HG03469 (cell line): Measurements from ENCODE around the gene RPL13.

Experiments used
- ATAC-seq: cut with Tn5 transposase; IDR thresholded peaks from one replicate; pipeline ENCODE4 v1.9.1; 2021; ENCODE audit warnings: mild to moderate bottlenecking, moderate library complexity, moderate number of reproducible peaks; ENCODE audit not compliant: unreplicated experiment

The RPL13 gene

DNA sequence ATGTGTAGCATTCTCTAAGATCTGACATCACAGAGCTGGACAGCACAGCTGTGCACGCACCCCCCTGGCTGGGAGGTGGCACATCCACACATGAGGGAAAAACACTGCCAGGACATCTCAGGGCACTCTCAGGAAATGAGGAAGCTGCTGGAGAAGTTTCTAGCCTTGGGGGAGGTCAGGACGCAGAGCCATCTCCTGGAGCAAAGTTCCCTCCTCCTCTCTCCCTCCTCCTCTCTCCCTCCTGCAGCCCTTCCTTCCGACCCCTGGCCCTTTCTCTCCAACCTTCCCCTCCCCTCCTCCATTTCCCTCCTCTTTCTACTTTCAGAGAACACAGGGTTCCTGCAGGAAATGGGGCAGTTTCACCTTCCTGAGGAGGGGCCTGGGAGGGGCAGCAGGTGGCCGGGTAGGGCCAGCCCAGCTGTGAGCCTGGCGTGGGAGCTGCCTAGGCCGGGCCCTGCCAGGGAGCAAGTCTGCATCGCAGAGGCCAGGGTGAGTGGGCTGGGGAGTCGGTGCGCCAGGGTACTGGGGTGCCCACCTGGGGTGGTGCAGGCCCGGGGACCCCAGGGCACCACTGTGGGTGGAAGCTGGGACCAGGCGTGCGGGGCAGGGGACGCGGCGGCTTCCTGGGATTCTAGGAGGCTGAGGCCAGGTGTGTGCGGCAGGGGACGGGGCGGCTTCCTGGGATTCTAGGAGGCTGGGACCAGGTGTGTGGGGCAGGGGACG lies 52.9 kb downstream of the RPL13 start, which contains the start of gene DPEP1:
Gene DPEP1, plus strand, starts transcription at position 412 of the 723 bp plus-strand sequence. CDS start 16,769 bp downstream, outside the sequence.
- ATAC-seq = no peak

DNA sequence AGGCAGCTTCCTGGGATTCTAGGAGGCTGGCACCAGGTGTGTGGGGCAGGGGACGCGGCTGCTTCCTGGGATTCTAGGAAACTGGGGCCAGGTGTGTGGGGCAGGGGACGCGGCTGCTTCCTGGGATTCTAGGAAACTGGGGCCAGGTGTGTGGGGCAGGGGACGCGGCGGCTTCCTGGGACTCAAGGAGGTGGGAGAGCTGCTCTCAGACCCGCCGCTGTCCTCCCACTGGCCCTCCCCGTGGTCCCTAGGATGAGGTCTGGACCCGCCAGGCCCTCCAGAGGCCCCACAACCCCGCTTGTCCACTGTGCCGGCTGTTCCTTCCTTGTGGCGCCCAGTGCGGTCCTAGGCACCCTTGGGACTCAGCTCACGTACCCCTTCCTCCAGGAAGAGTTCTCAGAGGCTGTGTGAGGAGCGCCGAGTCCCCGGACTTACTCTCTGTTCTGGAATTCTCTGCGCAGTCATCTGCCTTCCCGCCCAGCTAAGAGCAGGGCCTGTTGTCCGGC lies 53.5 kb downstream of the RPL13 start:
- no peak for ATAC-seq
